NCI-H1048 (cell line): ENCODE results near the gene ALX4.

Experiments used
- DNase-seq: peaks from one replicate; lab custom pipeline; 2025; lab: John Stamatoyannopoulos, UW

The ALX4 gene

GRCh38 chr11:44244639-44245310 is 65.2 kb downstream of the ALX4 start:
- no peak for DNase-seq

DNA sequence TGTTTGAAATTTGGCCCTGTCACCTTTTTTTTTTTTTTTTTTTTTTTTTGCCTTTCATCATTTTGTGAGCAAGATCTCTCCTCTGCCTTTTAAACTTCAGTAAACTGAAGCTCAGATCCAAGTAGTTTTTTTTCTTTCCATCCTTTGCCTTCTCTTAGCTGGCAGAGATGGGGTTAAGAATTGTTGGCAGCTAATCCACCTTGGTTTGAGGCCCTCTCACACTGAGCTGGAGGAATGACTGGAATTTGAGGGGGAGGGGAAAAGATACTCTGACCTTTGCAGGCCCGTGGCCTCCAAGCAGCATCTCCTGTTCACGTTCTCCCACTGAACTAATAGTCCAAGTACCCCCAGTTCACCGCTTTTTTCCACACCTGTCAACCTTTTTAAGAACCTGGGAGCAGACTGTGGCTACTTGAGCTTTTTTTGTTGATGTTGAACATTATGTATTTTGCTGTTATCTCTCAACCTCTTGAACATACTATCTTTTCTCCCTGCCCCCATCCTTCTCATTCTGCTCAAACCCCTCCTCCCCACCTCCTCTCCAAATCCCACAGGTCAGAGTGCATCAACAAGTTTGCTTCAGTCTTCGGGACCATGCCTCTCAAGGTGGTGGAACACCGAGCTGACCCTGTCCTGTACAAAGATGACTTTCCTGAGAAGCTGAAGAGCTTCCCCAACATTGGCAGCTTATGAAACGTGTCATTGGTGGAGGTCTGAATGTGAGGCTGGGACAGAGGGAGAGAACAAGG is 66.2 kb downstream of the ALX4 start:
- no peak for DNase-seq

GRCh38 chr11:44243086-44243485 is 66.9 kb downstream of the ALX4 start:
- no peak for DNase-seq

DNA sequence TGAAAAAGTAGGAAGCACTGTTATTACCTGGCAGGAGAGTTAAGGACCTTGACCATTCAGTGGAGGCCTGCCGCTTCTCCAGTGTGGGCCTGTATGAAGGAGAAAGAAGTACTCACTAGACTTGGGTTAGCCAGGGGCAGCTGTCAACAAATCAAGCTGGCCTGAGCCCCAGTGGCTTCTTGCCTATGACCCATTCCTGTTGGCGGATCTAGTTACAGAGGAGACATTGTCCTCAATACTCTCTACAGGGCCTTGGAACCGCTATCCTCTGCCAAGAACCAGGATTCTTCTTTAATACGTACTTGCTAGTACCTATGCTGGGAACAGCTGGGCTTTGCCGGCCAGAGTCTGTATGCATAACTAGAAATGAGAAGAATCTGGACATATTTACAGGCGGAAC is 68.1 kb downstream of the ALX4 start:
- DNase-seq = no peak

GRCh38 chr11:44237156-44237555 is 72.8 kb downstream of the ALX4 start:
- DNase-seq = no peak

DNA sequence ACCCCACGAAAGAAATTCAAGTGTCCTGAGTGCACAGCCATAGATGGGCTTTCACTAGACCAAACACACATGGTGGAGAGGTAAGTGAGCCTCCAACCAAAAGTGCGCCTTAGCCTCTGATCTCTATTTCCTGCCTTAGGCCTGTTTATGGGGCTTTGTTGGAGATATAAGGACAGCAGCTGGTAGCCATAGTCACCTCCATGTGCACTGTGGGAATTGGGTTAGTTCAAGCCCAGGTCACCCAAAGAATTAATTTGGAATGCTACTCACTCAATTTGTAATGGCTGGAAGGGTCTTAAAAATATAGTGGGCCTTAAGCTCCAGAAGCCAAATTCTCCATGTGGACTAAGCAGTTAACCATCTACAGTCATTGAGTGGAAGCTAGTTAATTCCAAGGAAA is 73.6 kb downstream of the ALX4 start:
- no peak for DNase-seq

DNA sequence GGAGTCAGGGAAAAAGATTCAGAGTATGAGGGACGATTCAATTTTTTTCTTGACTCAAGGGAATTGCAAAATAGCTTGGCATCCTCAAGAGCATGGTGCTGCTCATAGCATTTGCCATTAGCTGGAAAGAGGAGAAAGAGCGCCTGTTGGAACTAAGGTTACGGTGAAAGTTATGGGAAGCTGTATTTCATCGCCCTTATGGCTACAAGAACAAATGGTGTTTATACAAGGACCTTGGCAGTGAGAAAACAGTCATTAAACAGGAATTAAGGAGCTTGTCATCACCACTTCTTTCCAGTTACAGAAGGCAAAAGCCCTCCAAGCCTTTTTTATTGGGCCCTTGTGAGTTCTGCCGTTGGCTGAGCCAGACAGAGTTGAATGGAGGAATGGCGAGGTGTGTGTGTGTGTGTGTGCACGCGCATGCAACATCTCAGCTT is 74.2 kb downstream of the ALX4 start:
- DNase-seq = no peak

DNA sequence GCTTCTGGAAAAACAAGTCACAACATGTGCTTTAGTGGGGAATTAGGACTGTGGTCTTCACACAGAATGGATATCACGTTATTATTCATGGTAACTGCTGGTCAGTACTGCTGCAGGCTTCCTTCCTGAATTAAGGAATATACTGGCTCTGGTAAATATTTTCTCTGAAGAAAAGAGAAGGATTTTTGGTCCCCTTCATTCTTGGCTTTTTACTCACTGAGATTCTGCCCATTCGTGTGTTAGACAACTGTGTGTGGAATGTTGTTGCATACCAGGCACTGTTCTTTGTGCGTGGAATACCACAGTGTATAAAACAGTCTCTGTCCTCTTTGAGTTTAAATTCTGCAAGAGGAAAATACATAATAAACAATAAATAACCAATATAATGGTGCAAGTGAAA is 80.3 kb downstream of the ALX4 start:
- DNase-seq = no peak

DNA sequence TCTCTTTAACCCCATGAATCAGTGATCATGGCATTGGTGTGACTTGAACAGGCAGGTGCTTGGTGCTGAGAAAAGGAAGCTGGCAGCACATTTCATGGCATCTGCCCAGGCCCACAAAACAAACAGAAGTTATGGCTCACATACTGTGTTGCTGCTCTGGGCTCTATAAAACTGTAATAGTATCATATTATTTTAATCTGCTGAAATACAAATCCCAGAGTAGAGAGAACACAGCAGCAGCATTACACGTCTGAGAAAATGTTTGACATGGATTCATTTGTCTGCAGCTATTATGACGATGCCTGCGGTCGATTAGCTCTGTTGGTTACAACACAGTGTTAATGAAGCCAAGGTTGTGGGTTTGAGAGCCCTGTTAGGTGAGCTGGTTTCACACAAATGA is 80.8 kb downstream of the ALX4 start:
- no peak for DNase-seq

- DNase-seq = no peak
Measured at GRCh38 chr11:44228379-44228778, 81.6 kb downstream of the ALX4 start.

GRCh38 chr11:44226945-44227344 is 83.0 kb downstream of the ALX4 start:
- DNase-seq = no peak

- DNase-seq = no peak
Measured at GRCh38 chr11:44226490-44226889, 83.4 kb downstream of the ALX4 start.

- no peak for DNase-seq
Measured at GRCh38 chr11:44224867-44225501, 85.0 kb downstream of the ALX4 start.

DNA sequence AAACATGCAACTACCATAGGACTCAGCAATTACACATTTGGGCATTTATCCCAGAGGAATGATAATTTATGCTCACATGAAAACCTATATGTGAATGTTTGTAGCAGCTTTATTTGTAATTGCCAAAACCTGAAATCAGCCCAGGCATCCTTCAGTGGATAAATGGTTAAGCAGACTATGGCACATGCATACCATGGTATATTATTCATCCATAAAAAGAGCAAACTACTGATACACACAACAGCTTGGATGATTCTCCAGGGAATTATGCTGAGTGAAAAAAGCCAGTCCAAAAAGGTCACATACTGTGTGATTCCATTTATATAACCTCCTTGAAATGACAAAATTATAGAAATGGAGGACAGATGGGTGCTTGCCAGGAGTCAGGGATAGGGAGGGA is 86.7 kb downstream of the ALX4 start:
- no peak for DNase-seq

- no peak for DNase-seq
Measured at GRCh38 chr11:44221992-44222391, 87.9 kb downstream of the ALX4 start.

- no peak for DNase-seq
Measured at GRCh38 chr11:44221456-44221855, 88.5 kb downstream of the ALX4 start.

DNA sequence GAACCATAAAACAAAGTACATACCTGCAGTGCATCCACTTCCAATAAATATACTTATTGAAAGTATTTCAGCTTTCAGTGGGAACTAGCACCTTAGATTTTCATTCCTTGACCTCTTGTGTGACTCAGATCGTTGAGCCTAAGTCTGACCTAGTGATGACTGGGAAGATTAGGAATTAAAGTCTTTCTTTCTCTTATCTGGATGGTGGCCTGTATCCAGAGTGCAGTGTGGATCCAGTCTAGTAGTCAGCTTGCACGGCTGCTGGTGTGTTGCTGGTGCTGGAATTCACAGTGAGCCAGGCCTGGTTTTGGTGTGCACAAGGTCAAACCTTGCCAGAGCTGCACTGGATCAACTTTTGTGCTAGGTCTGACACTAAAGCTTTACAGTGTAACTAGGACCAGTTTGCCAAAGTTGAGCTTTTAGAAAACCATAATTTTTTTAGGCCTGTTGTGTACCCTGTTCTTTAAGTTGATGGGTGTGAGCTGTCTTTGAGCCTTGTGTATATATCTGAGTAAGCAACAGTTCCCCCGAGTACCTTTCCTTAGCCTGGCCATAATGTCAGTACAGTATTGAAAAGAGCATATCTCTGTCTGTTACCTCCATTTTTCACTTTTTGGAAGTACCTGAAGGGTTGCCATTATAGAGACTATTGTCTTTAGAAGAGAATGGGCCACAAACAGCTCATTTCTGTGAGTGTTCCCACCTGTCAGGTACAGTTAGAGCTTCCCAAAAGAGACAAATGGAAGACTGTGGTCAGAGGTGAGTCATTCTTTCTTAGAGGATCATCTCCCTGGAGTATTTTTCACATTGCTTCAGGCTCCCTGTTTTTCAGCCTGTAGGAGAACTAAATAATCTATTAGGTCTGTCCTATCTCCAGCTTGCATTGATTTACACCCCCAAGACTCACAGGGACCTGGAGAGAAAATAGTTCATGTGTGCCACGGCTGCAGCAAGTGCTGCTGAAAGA is 89.8 kb downstream of the ALX4 start:
- no peak for DNase-seq

DNA sequence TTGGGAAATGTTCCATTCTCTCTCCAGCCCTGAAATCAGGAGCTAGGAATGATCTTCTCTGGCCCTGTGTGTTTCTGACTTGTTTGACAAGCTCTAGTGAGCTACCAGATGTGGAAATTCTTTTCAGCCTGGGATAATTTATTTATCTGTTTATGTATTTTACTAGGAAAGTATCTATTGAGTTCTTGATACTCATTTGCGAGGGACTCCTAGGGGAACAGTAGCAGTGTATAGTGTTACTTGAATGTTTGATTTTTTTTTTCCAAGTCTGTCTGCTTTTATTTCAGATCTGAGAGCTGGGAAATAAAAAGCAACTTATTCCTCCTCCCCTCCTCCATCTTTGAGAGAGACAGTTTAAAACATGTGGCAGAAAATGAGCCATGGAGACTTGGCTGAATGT is 92.5 kb downstream of the ALX4 start:
- DNase-seq = no peak

- no peak for DNase-seq
Measured at GRCh38 chr11:44213148-44213547, 96.8 kb downstream of the ALX4 start.

- DNase-seq = no peak
Measured at GRCh38 chr11:44212128-44212527, 97.8 kb downstream of the ALX4 start.
